Thyroid gland (tissue), 4 donors: ENCODE results near the gene FMNL3.
"Not testable (repeated sequence)": the region's sequence is repeated elsewhere in the genome, so short reads cannot be mapped to it uniquely, and the experiment has no call there.

ENCODE experiments used
- POLR2A ChIP-seq, 2 donors: fragments of 450-650 bp; IDR thresholded peaks; one replicate each; pipeline ENCODE4 v1.6.1; 2017; ENCODE audit warnings: antibody characterized with exemption in 2 of 2, mild to moderate bottlenecking in 2 of 2, moderate library complexity in 1 of 2
- TF ChIP-seq, protein P1 (sequence below), 6 experiments: fragments of 200-600 bp in 3 of 6; fragments of 450-650 bp in 3 of 6; sonication (generic) in 3 of 6; IDR thresholded peaks; one replicate each; pipeline ENCODE4 v1.5.1; 2016 to 2019; ENCODE audit warnings: antibody characterized with exemption in 6 of 6, mild to moderate bottlenecking in 2 of 6, inconsistent platforms in 1 of 6, moderate library complexity in 1 of 6

- TF ChIP-seq, protein P1, sequence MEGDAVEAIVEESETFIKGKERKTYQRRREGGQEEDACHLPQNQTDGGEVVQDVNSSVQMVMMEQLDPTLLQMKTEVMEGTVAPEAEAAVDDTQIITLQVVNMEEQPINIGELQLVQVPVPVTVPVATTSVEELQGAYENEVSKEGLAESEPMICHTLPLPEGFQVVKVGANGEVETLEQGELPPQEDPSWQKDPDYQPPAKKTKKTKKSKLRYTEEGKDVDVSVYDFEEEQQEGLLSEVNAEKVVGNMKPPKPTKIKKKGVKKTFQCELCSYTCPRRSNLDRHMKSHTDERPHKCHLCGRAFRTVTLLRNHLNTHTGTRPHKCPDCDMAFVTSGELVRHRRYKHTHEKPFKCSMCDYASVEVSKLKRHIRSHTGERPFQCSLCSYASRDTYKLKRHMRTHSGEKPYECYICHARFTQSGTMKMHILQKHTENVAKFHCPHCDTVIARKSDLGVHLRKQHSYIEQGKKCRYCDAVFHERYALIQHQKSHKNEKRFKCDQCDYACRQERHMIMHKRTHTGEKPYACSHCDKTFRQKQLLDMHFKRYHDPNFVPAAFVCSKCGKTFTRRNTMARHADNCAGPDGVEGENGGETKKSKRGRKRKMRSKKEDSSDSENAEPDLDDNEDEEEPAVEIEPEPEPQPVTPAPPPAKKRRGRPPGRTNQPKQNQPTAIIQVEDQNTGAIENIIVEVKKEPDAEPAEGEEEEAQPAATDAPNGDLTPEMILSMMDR (IDR thresholded peaks at IDR 0.05), result not testable (repeated sequence)
- TF ChIP-seq POLR2A (IDR thresholded peaks at IDR 0.05), result not testable (repeated sequence)
Observed at GRCh38 chr12:49605539-49605938, 101.7 kb downstream of the FMNL3 start, which contains the start of gene FAM186B.
